A549 treated with AZD9567 at 1 μM for 4 hours (cell line): ENCODE results near the gene CDY1. TPM values are rescaled to one million over a fixed set of nuclear protein-coding genes. Genes with fewer than 3 reads are reported as not detected.

ENCODE experiments used
- total RNA-seq: library from RNA; stranded (reverse); fragments of 200-300 nt; extraction: Qiagen RNA extraction; gene quantifications from 5 replicates; pipeline ENCODE4 v1.2.3, GENCODE V29; 2022; ENCODE audit not compliant: insufficient read depth

CDY1 gene
- total RNA-seq, result not detected in 5 replicates

GRCh38 chrY:25621817-25622216 is at the start of gene CDY1:
Gene CDY1 (plus strand): TSS chrY:25622117. CDS start chrY:25622443, 326 bp downstream.

